OCI-LY1 (cell line): ENCODE results near the gene CATSPER1.

Experiments used
- H2AFZ ChIP-seq: fragments of 200-600 bp; sonication (generic), shearing (Covaris generic); 2 replicates; pipeline ENCODE4 v1.6.0; 2014; ENCODE audit warnings: antibody characterized with exemption, mild to moderate bottlenecking, low read length
- H3F3A ChIP-seq: fragments of 200-600 bp; sonication (generic), shearing (Covaris generic); 2 replicates; pipeline ENCODE4 v1.6.0; 2014; ENCODE audit warnings: mild to moderate bottlenecking, antibody characterized with exemption, low read length, moderate library complexity; ENCODE audit not compliant: insufficient read depth
- H3K27ac ChIP-seq: fragments of 200-600 bp; sonication (generic); 2 replicates; pipeline ENCODE4 v1.5.1; 2014; ENCODE audit warnings: low read length, mixed run types, mild to moderate bottlenecking, low read depth; ENCODE audit not compliant: poor library complexity, severe bottlenecking
- H3K27me3 ChIP-seq: fragments of 200-600 bp; sonication (generic); 2 replicates; pipeline ENCODE4 v1.6.0; 2014; ENCODE audit warnings: antibody characterized with exemption, mild to moderate bottlenecking, low read length, moderate library complexity; ENCODE audit not compliant: insufficient read depth
- H3K36me3 ChIP-seq: fragments of 200-600 bp; sonication (generic); 2 replicates; pipeline ENCODE4 v1.6.1; 2014; ENCODE audit warnings: mild to moderate bottlenecking, antibody characterized with exemption, low read length, moderate library complexity, mixed read lengths; ENCODE audit not compliant: insufficient read depth
- H3K4me1 ChIP-seq: fragments of 200-600 bp; sonication (generic); 2 replicates; pipeline ENCODE4 v1.5.1; 2014; ENCODE audit warnings: mild to moderate bottlenecking, low read length, moderate library complexity; ENCODE audit not compliant: insufficient read depth, severe bottlenecking
- H3K4me2 ChIP-seq: fragments of 200-600 bp; sonication (generic), shearing (Covaris generic); 2 replicates; pipeline ENCODE4 v1.6.1; 2014; ENCODE audit warnings: low read length
- H3K4me3 ChIP-seq: fragments of 200-600 bp; sonication (generic); 2 replicates; pipeline ENCODE4 v1.5.1; 2014; ENCODE audit warnings: low read length, low read depth, mild to moderate bottlenecking, mixed read lengths; ENCODE audit not compliant: poor library complexity, severe bottlenecking
- H3K79me2 ChIP-seq: fragments of 200-600 bp; shearing (Covaris generic); 2 replicates; pipeline ENCODE4 v1.6.1; 2016; ENCODE audit warnings: mixed run types, low read length, mixed read lengths; ENCODE audit not compliant: insufficient read depth
- H3K9ac ChIP-seq: fragments of 200-600 bp; sonication (generic), shearing (Covaris generic); 2 replicates; pipeline ENCODE4 v1.6.1; 2014; ENCODE audit warnings: mild to moderate bottlenecking, low read length, mixed read lengths
- H3K9me2 ChIP-seq: fragments of 200-600 bp; sonication (generic), shearing (Covaris generic); 2 replicates; pipeline ENCODE4 v1.6.1; 2014; ENCODE audit warnings: low read depth, mild to moderate bottlenecking, low read length, mixed read lengths
- H3K9me3 ChIP-seq: fragments of 200-600 bp; shearing (Covaris generic); 2 replicates; pipeline ENCODE4 v1.6.1; 2014; ENCODE audit warnings: low read length, mixed read lengths
- H4K20me1 ChIP-seq: fragments of 200-600 bp; sonication (generic), shearing (Covaris generic); 2 replicates; pipeline ENCODE4 v1.6.0; 2016; ENCODE audit warnings: mild to moderate bottlenecking, low read length; ENCODE audit not compliant: insufficient read depth
- EZH2 ChIP-seq: fragments of 200-600 bp; sonication (generic), shearing (Covaris generic); IDR thresholded peaks from 2 replicates; pipeline ENCODE4 v1.8.0; 2017; ENCODE audit warnings: borderline replicate concordance, mixed run types, mild to moderate bottlenecking, antibody characterized with exemption, low read length, moderate library complexity, mixed read lengths
- TF ChIP-seq, protein P1 (sequence below): fragments of 200-600 bp; sonication (generic), shearing (Covaris generic); IDR thresholded peaks from 2 replicates; pipeline ENCODE4 v1.5.1; 2017; ENCODE audit warnings: mild to moderate bottlenecking, antibody characterized with exemption, low read length, moderate library complexity, mixed read lengths

The CATSPER1 gene

DNA sequence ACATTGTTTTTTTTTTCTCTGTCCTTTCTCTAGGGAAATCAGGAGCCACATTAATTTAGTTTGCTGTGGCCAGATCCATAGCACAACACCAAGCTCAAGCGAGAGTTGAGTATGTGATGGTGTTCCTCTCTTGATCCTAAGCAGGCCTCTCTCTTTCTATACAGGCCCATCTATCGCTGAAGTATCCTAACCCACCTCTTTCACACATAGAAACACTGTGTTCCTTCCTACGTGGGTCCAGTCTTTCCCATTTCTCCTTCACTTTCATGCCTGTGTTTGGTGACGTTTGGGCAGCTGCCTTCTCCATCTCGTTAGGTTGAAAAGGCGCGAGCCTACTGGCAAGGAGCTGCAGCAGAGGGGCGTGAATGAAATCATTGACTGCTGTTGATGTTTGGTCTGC lies 46.2 kb upstream of the CATSPER1 start:
- Histone ChIP-seq H3K4me1 (peaks cover 58% of the 10 kb centered on the region), H2AFZ (no peak overlapping the region), H3F3A (peaks cover 11% of the 10 kb centered on the region; the same call in 1 of the 2 replicates), H3K9ac (peak overlapping the region; percentile 91; the same call in 1 of the 2 replicates), H3K9me2 (no peaks in the 10 kb centered on the region), H3K9me3 (no peaks in the 10 kb centered on the region), H3K27ac (peak overlapping the region; percentile 81), H3K36me3 (peaks cover 60% of the 10 kb centered on the region), H3K4me3 (peak overlapping the region; percentile 89), H4K20me1 (no peaks in the 10 kb centered on the region), H3K79me2 (peaks cover 35% of the 10 kb centered on the region), H3K4me2 (peak overlapping the region; percentile 78), H3K27me3 (no peaks in the 10 kb centered on the region)
- TF ChIP-seq, protein P1, sequence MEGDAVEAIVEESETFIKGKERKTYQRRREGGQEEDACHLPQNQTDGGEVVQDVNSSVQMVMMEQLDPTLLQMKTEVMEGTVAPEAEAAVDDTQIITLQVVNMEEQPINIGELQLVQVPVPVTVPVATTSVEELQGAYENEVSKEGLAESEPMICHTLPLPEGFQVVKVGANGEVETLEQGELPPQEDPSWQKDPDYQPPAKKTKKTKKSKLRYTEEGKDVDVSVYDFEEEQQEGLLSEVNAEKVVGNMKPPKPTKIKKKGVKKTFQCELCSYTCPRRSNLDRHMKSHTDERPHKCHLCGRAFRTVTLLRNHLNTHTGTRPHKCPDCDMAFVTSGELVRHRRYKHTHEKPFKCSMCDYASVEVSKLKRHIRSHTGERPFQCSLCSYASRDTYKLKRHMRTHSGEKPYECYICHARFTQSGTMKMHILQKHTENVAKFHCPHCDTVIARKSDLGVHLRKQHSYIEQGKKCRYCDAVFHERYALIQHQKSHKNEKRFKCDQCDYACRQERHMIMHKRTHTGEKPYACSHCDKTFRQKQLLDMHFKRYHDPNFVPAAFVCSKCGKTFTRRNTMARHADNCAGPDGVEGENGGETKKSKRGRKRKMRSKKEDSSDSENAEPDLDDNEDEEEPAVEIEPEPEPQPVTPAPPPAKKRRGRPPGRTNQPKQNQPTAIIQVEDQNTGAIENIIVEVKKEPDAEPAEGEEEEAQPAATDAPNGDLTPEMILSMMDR: no peak
- no peak for TF ChIP-seq EZH2

DNA sequence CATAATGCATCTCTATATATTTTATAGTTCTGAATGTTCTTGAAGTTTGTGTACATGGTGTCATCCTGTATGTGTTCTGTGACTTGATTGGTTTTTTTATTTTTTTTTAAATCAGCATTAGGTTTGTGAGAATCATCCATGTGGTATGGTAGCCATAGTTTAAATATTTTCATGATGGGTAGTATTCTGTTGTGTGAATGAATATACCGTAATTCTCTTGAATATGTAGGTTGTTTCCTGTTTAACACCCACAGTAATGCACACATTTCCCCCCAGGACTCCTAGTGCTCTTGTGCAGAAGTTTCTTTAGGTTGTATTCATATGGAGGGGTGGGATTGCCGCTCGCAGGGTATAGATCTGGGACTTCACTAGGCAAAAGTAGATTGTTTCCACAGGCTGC lies 45.8 kb upstream of the CATSPER1 start:
- Histone ChIP-seq H4K20me1 (no peaks in the 10 kb centered on the region), H3K27ac (peak overlapping the region; percentile 81), H3K9me3 (no peaks in the 10 kb centered on the region), H3F3A (peaks cover 11% of the 10 kb centered on the region; the same call in 1 of the 2 replicates), H3K36me3 (peaks cover 61% of the 10 kb centered on the region), H3K79me2 (peaks cover 35% of the 10 kb centered on the region), H3K4me3 (peak overlapping the region; percentile 89), H3K27me3 (no peaks in the 10 kb centered on the region), H3K4me2 (peak overlapping the region; percentile 78), H2AFZ (no peak overlapping the region), H3K9me2 (no peaks in the 10 kb centered on the region), H3K4me1 (peaks cover 53% of the 10 kb centered on the region), H3K9ac (peak overlapping the region; percentile 91)
- TF ChIP-seq, protein P1: no peak

DNA sequence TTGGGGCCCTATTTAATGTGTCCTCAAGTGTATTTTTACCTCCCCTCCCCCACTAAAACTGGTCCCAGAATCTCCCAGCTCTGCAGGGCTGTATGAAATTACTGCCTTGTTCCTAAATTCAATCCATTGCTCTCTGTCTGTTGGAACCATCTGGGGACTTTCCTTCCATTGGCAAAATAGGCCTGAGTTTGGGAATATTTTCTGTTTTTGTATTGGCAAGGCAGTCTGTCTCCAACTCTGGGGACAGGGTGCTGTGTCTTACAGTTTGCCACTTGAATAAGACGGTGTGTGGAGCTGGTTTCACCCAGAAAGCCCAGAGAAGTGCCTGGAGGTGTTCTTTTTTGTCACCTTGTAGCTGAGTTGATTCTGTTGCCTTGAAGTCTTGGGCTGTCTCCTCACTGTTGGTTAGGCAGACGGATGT lies 45.1 kb upstream of the CATSPER1 start:
- peaks cover 29% of the 10 kb centered on the region for H3K79me2 ChIP-seq

More for the DNA sequence above, 45.1 kb upstream of the CATSPER1 start:
- H3K9me2 ChIP-seq: no peaks in the 10 kb centered on the region
- peak overlapping the region; percentile 81 for H3K27ac ChIP-seq
- H3K36me3 ChIP-seq: peaks cover 61% of the 10 kb centered on the region
- H4K20me1 ChIP-seq: no peaks in the 10 kb centered on the region
- H3K4me1 ChIP-seq: peaks cover 52% of the 10 kb centered on the region
- no peaks in the 10 kb centered on the region for H3K27me3 ChIP-seq
- no peaks in the 10 kb centered on the region for H3K9me3 ChIP-seq
- TF ChIP-seq EZH2: no peak
- TF ChIP-seq, protein P1: no peak
- peak overlapping the region; percentile 89 for H3K4me3 ChIP-seq
- peak overlapping the region; percentile 91 for H3K9ac ChIP-seq
- H2AFZ ChIP-seq: no peak overlapping the region
- peaks cover 11% of the 10 kb centered on the region; the same call in 1 of the 2 replicates for H3F3A ChIP-seq
- peak overlapping the region; percentile 78 for H3K4me2 ChIP-seq
